NCI-H82 (cell line): Measurements from ENCODE around the gene KRT84.
"Not testable (repeated sequence)": the region's sequence is repeated elsewhere in the genome, so short reads cannot be mapped to it uniquely, and the experiment has no call there.

Experiments
- DNase-seq: peaks from one replicate; lab custom pipeline; 2025; lab: John Stamatoyannopoulos, UW

KRT84 gene

DNA sequence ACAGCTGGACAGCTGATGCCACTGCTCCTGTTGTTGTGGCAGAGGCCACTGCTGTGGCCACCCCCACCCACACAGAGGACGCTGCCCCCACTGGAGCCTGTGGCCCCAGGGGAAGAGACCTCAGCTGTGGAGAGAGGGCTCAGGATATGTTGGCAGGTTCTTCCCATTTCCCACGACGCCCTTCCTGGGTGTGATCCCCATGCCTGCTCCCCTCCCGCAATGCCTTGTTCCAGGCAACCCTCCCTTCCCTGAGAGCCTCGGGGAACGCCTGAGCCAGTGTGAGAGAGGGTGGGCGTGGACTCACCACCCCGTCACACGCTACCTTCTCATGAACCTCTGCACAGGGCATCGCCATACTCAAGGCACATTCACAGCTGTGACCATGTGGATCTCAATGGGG, 26.4 kb upstream of the KRT84 start:
- DNase-seq: no peak

DNA sequence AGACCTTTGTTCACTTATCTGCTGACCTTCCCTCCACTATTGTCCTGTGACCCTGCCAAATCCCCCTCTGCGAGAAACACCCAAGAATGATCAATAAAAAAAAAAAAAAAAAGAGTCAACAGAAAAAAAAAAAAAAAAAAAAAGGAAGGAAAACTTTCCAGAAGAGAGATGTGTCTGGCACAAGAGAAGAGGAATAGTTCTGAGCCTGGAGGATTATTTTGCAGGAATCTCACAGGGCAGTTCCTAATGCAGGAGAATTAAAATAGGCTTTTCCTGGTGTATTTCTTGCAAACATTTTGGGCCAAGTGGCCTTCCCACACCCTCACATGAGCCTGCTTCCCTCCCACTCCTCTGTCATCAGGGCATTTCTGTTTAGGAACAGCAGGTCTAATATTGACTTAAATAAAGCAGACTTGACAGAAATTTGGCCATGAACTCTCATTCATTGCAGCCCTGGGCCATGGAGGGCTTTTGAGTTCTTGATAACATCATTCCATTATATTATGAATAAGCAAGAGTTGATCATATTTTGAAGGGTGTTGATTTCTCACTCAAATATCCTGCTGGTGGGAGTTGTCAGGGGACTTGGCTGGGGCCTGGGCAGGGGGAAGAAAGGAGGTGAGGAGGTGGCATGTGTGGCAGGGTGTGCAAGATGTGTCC, 25.3 kb upstream of the KRT84 start:
- not testable (repeated sequence) for DNase-seq

DNA sequence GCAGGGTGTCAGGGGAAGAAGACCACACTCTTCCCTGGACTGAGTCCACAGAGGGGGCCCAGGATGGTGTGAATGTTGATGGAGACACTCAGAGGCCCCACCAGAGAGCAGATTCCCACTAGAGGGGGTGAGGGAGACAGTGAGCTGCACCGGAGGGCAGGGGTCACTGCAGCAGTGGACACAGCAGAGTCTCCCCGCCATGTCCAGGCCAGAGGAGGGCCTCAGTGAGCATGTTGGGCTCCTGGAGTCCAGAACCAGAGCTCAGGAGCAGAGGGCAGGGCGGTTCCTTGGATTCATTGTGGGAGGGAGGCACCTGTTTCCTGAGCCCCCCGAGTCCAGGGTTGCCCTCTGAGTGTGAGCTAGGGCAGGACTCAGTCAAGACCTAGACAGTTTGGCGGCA, 22.5 kb upstream of the KRT84 start:
- no peak for DNase-seq

DNA sequence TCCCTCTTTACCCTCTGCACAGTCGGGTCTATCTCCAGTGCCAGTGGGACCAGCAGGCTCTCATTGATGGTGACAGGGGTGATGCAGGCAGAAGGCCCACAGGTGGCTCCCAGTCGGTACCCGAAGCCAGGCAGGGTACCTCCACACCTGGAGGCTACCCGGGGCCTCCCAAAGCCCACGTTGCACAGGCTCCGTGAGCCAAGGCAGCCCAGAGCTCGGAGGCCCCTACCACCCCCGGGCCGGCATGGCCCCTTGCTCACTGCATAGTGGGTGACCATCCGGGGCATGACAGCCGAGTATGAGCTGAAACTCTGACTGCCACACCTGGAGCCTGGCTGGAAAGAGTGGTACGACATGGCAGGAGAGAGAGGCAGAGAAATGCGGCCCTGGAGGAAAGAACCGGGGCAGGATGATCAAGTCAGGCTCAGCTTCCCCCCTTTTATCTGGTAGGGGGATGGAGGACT, 20.5 kb upstream of the KRT84 start, which contains the start of gene KRT82:
Gene KRT82 (minus strand): TSS at position 414 of the 464 bp plus-strand sequence. CDS start 58 bp downstream, at position 356.
- DNase-seq: no peak

DNA sequence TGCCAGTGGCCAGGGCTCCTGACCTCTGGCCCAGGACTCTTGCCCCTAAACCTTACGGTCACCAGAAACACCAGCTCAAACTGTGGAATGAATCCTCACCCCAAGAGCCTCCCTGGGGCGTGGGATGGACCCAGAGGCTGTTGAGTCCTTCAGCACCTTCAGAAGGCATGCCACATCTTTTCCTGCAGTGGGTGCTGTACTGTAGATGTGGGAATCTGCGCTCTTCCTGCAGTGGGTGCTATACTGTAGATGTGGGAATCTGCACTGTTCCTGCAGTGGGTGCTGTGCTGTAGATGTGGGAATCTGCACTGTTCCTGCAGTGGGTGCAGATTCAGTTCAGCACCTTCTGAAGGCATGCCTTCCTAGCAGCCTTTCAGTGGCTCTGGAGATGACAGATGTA, 19.5 kb upstream of the KRT84 start:
- no peak for DNase-seq

DNA sequence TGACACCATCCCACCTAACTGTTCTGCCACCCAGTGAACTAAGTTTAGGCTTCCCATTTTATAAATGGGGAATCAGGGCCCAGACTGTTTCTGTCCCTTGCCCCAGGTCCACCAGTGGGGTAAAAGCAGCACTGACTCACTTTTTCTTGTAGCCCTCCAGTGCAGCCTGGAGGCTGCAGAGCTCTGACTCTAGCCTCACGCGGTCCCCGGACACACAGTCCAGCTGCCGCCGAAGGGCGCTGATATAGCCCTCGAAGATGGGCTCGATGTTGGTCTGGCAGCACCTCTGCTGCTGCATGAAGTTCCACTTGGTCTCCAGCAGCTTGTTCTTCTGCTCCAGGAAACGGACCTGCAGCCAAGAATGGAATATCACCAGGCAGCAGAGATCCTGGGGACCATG, 18.1 kb upstream of the KRT84 start:
- no peak for DNase-seq

DNA sequence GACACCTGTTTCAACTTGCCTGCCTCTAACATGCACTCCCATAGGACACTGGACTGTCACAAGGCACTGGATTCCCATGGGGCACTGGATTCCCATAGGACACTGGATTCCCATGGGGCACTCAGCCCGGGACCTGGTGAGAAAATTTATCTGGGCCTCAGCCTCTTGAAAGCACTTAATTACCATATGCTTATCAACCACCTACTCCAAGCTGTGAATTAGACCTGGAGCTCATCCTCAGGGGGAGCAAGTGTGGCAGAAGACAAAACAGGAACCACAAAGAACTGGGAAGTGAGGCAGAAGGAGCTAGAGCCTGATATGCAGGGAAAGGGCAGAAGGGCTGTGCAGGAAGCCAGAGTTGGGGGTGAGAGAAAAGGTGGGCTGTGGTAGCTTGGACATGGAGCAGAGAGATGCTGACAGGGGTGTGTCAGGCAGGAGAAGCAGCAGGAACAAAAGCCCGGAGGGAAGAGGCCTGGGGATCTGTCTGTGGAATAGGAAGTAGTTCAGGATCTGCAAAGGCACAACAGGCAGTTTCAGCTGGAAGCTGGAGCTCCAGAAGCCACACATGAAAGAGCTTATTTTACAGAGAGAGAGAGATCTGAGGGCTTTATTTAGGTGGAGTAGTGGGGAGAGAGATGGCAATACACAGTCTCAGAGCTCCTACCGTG, 17.6 kb upstream of the KRT84 start:
- DNase-seq: no peak

DNA sequence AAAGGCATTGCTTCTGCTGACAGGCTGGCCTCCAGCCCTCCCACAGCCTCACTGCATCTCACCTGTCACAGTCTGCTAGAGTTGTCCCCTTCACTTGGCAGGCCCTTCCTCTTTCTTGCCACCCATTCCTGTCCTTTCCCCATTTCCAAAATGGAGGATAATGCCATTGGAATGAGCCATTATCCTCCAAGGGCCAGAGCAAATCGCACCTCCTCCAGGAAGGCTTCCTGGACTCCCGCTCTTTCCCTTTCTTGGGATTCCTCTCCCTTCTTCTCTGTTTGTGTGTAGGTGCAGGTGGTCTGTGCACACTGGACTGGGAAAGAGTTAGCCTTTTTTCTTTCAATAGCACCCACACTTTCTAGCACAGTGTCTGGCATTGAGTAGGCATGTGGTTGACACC, 16.9 kb upstream of the KRT84 start:
- no peak for DNase-seq

DNA sequence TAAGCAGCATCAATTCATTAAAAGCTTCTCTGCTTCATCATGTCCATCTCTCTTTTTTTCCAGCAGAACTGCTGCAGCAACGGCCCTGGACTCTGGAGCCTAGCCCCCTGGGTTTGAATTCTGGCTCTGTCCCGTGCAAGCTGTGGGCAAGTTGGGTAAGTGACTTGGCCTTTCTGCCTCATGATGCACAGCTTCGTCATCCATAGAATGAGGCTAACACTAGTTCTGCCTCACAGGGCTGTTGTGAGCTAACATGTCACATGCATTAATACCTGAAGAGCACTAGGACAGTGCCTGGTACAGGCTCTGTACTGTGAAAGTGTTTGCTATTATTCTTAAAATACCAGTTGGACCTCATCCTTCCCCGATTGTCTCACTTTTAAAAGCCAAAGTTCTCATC, 16.5 kb upstream of the KRT84 start:
- DNase-seq: no peak

DNA sequence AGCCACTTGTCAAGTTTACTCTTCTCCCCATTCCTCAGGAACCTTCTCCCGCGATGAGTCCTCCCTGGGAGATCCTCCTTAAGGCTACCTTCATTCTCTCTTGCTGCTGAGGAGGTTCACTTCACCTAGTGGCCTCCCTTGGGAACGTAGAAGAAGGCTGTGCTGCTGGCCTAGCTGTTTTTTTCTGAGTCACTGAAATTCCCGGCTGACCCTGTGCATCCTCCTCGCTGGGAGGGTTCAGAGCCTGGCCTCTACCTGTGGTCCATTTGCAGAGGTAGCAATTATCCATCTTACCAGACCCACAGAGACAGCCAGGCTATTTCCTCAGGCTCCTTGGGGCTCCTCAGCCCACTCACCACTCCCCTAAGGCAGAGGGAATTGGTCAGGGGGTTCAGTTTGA, 16.1 kb upstream of the KRT84 start:
- DNase-seq: no peak

DNA sequence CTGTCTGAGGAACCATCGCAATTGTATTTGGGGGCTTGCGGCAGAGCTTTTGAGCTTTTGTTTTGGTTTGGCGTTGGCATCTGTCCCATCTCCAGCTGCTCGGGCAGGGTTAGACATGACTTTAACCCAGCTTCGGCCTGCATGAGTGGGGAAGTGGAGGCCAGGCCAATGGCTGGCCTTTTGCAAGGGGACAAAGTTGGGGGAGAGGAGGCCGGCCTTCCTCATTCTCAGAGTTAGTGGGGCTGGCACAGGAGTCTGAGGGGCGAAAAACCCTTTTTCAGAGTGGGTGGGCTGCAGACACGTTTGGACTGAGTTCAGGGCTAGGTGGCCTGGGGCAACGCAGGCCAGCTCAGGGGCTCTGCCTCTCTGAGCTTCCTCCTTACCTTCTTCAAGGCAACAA, 15.5 kb upstream of the KRT84 start:
- no peak for DNase-seq

DNA sequence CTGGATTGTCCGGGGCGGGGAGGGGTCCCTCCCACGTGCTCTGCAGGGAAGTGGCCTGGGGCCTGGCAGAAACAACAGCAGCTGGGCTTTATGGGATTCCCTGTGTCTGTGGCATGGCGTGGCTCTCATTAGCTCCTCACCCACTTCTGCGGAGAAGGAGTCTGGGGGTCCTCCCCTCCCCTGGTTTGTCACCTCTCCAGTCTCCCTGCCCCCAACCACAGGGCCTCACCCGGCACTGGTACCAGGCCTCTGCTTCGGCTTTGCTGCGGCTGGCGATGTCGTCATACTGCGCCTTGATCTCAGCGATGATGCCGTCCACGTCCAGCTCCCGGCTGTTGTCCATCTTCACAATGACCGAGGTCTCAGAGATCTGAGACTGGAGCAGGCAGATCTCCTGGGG, 14.3 kb upstream of the KRT84 start:
- DNase-seq: no peak

DNA sequence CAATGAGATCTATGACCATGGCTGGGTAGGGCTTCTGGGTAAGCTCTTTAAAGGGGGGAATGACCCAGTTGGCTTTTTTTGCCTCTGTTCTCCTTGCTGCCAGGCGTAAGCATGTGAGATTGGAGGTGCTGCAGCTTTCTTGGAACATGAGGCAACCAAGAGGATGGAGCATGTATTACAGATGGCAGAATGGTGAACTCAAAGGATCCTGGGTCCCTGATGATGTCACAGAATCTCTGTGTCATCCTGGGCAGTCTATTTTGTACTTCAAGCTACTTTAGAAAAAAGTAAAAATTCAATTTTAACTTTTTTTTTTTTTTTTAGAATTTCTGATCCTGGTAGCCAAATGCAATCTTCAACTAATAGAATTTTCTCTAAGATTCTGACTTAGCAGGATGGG, 12.7 kb upstream of the KRT84 start:
- no peak for DNase-seq

DNA sequence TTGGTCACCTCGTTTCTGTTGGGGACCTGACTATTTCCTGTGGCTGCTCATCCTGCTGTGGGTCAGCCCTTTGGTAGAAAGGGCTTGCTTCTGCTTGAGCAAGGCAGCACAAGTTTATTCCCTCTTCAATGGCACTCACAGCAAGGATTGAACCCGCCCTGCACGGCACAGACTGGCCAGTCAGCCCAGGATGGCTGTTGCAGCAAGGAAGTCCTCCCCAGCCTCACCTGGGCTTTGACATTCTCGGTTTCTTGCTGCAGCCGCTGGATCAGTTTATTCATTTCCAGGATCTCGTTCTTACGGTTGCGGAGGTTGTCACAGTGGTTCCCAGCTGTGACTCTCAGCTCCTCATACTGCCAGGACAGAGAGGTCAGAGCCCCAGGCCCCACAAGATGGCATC, 11.2 kb upstream of the KRT84 start:
- DNase-seq: no peak

DNA sequence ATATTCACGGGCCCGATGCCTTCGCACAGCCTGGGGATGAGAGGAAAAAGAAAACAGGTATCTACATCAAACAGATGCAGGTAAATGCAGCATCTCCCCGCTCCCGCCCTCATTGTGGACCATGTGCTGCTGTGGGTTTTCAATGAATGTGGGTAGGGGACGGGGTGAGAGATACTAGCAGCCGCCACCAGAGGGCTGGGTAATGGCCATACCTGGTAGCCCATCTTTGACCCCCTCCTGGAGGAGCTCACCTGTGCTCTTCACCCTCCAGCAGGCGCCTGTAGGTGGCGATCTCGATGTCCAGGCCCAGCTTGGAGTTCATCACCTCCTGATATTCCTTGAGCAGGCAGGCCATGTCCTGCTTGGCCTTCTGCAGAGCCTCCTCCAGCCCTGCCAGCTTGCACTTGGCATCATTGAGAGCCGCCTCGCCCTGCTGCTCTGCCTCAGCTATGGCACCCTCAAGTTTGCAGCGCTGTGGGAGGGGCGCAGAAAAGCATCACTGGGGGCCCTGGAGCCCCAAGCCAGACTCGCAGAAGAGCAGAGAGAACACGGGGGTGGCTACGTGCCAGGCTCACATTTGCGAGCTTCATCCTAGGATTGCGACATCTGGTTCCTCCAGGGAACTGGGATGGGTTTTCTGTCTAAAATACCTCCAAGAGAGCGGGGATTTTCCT, 10.4 kb upstream of the KRT84 start:
- peak; percentile 25 for DNase-seq

DNA sequence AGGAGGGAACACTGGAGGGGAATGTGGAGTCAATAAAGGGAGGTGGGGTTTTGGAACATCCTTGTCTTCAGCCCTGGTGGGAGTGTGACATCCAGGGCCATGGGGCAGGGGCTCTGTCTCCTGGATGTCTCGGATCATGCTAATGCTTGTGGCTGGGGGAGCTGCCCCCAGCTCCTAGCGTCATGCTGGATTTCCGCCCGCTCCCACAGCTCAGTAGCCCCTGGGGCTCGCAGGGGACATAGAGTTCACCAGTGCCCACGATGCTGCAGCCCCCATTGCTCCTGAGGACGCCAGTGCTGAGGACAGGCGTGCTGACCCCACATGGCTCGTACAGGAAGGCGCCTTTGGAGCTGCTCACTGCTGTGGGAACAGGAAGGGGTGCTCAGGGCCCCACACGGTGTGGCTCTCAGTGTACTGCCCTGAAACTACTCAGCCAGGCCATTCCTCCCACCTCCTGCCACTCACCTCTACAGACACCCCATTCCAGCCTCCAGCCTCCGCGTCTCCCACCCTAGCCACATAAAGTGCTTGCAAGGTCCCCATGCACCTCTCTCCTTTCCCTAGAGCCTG, 9.5 kb upstream of the KRT84 start:
- no peak for DNase-seq

DNA sequence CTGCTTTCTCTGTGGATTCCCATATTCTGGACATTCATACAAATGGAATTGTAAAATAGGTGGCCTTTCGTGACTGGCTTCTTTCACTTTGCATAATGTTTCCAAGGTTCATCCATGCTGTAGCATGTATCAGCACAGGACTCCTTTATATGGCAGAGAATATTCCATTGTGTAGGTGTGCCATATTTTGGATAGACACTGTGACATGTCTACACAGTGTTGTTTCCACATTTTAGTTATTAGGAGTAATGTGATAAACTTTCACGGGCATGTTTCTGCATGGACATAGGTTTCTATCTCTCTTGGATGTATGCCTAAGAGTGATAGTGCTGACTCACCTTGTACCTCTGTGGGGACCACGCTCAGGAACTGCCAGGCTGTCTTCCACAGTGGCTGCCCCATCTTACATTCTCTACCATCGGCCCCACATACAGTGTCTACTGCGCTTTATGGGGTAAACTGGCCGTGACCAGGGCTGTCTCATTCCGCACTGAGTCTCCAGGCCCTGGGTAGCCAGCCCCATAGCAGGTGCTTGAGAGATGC, 7.1 kb upstream of the KRT84 start:
- no peak for DNase-seq

DNA sequence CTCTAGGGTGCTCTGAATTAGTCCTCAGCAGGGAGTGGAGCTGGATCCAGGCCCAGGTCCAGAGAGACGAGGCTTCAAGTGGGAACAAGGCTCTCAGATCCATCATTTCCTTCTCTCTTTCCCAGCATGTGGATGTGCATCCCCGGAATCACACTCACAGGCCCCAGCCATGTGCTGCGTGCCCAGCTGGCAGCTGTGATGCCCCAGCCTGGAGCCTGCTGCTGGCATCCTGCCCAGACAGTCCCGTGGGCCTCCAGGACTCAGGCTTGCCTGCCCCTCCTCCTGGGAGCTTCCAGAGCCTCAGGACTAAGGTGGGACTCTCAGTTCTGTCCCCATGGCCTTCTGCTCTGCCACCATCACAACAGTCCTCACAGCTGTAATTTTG, 6.2 kb upstream of the KRT84 start:
- DNase-seq: no peak

DNA sequence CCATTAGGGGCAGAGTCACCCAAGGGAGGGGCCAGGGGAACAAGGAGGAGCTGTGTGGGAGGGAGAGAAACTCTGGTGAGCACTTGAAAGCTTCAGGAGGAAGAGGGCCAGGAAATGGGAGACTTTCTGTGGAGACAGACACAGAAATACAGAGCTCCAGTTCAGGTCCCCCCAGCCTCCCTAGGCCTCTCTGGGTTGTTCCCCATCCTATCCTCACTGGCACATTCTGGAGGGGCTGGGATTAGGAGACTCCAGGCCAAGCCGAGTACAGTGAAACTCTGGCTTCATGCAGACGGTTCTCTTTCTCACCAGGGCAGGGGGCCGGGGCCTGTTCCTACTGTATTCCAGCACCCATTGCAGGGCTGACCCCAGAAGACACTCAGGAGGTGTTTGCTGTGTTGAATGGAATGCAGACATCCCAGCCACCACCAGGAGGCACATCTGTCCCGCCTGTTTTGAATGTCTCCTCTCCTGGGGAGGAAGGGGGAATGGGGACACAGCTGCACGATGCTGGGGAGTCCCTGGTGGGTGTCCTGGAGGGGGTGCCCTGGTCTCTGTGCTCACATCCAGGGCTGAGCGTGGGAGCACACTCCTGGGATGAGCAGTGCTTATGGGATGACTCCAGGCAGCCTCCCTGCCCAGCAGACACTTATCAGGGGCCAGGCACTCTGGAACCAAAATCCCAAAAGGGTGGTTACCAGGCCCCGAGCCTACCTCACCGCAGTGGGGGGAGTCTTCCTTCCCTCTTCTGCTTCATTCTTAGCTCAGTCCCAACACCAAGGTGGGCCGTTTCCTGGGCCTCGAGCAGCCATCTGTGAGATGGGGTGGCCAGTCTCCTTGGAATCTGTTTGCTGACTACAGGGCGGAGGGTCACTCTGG, 5.5 kb upstream of the KRT84 start:
- DNase-seq: peak; percentile 28

DNA sequence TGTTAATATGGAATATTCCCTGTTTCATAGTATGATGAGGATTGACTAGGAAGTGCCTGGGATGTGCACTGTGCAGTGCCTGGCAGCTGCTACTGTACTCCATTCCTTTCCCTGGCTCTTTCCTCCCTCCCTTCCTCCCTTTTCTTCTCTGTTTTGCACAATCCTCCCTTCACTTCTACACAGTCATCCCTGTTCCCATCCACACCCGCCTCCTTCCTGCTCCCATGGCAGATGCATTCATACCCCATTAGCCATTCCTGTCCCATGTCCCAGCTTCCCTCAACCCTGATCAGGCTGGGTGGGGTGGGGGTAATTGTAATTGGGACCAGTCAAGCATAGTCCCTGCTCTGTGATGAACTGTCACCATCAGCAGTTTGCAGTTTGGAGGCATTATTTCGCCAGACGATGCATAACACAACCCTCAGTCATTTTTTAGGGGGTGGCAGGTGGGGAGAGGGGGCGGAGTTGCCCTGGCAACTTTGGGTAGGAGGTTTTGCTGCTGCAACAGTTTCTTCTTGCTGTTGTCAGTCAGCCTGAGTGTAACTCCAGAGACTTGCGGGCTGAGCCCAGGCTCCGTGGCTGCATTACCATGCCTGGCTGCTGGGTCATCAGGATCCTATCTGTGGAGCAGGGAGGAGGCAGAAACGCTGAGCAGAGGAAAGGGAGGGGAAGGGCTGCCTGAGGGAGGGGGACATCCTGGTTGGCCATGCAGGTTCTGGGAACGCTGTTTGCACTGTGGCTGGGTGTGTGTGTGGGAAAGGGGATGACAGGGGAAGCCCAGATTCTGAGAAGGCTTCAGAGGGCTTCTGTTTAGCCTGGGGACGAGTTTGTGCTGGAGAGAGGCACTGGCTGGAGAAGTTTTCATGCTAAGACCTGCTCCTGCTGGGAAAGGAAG, 4.1 kb upstream of the KRT84 start:
- DNase-seq: no peak

DNA sequence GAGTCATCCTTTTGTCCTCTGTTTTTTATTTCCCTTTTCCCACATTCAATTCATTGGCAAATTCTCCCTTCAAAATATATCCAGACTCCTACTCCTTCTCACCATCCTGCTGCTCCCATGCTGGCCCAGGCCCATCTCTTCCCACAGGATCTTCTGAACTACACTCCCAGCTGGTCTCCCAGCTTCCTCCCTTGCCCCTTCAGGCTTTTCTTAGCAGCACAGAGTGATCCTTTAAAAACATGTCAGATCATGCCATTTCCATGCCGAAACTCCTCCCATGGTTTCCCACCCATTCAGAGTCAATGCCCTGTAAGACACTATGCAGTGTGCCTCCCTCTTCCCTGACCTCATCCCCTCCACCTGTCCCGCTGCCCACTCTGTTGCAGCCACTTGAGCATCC, 2.4 kb upstream of the KRT84 start:
- no peak for DNase-seq
